Esophagus squamous epithelium (tissue), 4 donors: ENCODE results near the gene CTNNA2.
"Not testable (repeated sequence)": the region's sequence is repeated elsewhere in the genome, so short reads cannot be mapped to it uniquely, and the experiment has no call there.

Experiments used
- CTCF ChIP-seq, 6 experiments: fragments of 450-650 bp in 4 of 6; fragments of 200-600 bp in 2 of 6; sonication (generic) in 2 of 6; IDR thresholded peaks; one replicate each; pipeline ENCODE4 v1.5.1; 2016 to 2019; ENCODE audit warnings: antibody characterized with exemption in 6 of 6, mild to moderate bottlenecking in 4 of 6, moderate library complexity in 4 of 6
- POLR2A ChIP-seq, 4 donors: fragments of 450-650 bp; IDR thresholded peaks; one replicate each; pipeline ENCODE4 v1.6.1; 2017; ENCODE audit warnings: antibody characterized with exemption in 4 of 4, mild to moderate bottlenecking in 4 of 4, moderate library complexity in 3 of 4

DNA sequence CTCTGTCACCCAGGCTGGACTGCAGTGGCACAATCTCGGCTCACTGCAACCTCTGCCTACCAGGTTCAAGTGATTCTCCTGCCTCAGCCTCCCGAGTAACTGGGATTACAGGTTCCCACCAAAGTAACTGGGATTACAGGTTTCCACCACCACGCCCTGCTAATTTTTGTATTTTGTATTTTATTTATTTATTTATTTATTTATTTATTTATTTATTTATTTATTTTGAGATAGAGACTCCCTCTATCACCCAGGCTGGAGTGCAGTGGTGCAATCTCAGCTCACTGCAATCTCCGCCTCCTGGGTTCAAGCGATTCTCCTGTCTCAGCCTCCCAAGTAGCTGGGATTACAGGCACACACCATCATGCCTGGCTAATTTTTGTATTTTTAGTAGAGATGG, 633.9 kb downstream of the CTNNA2 start:
- not testable (repeated sequence) for TF ChIP-seq CTCF, POLR2A (IDR thresholded peaks at IDR 0.05)
